Kidney (tissue), 14 donors: ENCODE results near the gene BAZ2A. TPM values are rescaled to one million over a fixed set of nuclear protein-coding genes. Genes with fewer than 3 reads are reported as not detected.

Source experiments
- DNase-seq, 5 donors: peaks; one replicate each; pipeline ENCODE4 v3.0.0-alpha.2; 2013 to 2020
- FAIRE-seq: peaks from 2 replicates; lab custom pipeline; 2012; peaks lifted over from hg19 to GRCh38; lab: Jason Lieb, UNC
- H3K27ac ChIP-seq, 2 donors: one replicate each; pipeline ENCODE4 v1.7.0; 2013; ENCODE audit warnings: low read depth in 2 of 2, low read length in 2 of 2, inconsistent platforms in 1 of 2
- H3K27me3 ChIP-seq: one replicate; pipeline ENCODE4 v1.7.1; 2013; ENCODE audit warnings: low read length, inconsistent platforms; ENCODE audit not compliant: control insufficient read depth, insufficient read depth
- H3K36me3 ChIP-seq, 3 donors: one replicate each; pipeline versions ENCODE4 v1.7.0 to v1.7.1; 2013; ENCODE audit warnings: low read length in 3 of 3, control low read depth in 1 of 3, inconsistent platforms in 1 of 3; ENCODE audit not compliant: insufficient read depth in 3 of 3, control insufficient read depth in 2 of 3
- H3K4me1 ChIP-seq, 3 donors: one replicate each; pipeline versions ENCODE4 v1.7.0 to v1.7.1; 2013; ENCODE audit warnings: low read length in 3 of 3, inconsistent platforms in 1 of 3, low read depth in 1 of 3; ENCODE audit not compliant: control insufficient read depth in 2 of 3, insufficient read depth in 2 of 3
- H3K4me3 ChIP-seq, 3 donors: one replicate each; pipeline versions ENCODE4 v1.7.0 to v1.8.1; 2013; ENCODE audit warnings: low read length in 3 of 3, control low read depth in 1 of 3, inconsistent platforms in 1 of 3
- H3K9ac ChIP-seq, 3 donors: one replicate each; pipeline versions ENCODE4 v1.7.0 to v1.7.1; 2013; ENCODE audit warnings: low read length in 3 of 3, control low read depth in 1 of 3, inconsistent platforms in 1 of 3
- H3K9me3 ChIP-seq, 3 donors: one replicate each; pipeline versions ENCODE4 v1.7.0 to v1.7.1; 2013; ENCODE audit warnings: low read length in 3 of 3, control low read depth in 1 of 3, inconsistent platforms in 1 of 3; ENCODE audit not compliant: control insufficient read depth in 2 of 3, insufficient read depth in 1 of 3
- intact Hi-C: fragments of 100-400 bp; cut with DNase I; formaldehyde crosslinking; loops from one replicate; pipeline ENCODE4 v1.11.1; 2022
- polyA plus RNA-seq: library from polyadenylated mRNA; stranded (reverse); fragments of 350-450 nt; fragmentation: Illumina TruSeq; extraction: RNeasy Lipid Tissue Mini Kit (QIAGEN cat#74804); gene quantifications from one replicate; pipeline ENCODE4 v1.2.3, GENCODE V29; 2014; ENCODE audit warnings: low read depth, low replicate concordance; ENCODE audit not compliant: insufficient read depth
- total RNA-seq: library from RNA; stranded (reverse); fragmentation: NEBNext Ultra II Directional; extraction: Animal tissue kit (Norgen Biotek cat#: 25700); gene quantifications from one replicate; pipeline ENCODE4 v1.2.1, GENCODE V29; 2021
- TF ChIP-seq, protein P1 (sequence below): IDR thresholded peaks from 3 replicates; pipeline ENCODE4 v1.5.1; 2012; ENCODE audit warnings: mild to moderate bottlenecking, moderate library complexity, borderline replicate concordance; ENCODE audit not compliant: insufficient read depth; ENCODE audit errors: extremely low read depth
- donor health status: control.
- donor health status: control.
- donor health status: control.
- donor health status: control.
- donor health status: control.
- donor health status: DM: yes; HTN: yes; CAD: no.
- donor health status: Normal renal cell carcinoma (clear cell type).

The BAZ2A gene
- total and polyA plus RNA-seq, 2 donors from 2014 or later, result 10.5 to 98.6 TPM

DNA sequence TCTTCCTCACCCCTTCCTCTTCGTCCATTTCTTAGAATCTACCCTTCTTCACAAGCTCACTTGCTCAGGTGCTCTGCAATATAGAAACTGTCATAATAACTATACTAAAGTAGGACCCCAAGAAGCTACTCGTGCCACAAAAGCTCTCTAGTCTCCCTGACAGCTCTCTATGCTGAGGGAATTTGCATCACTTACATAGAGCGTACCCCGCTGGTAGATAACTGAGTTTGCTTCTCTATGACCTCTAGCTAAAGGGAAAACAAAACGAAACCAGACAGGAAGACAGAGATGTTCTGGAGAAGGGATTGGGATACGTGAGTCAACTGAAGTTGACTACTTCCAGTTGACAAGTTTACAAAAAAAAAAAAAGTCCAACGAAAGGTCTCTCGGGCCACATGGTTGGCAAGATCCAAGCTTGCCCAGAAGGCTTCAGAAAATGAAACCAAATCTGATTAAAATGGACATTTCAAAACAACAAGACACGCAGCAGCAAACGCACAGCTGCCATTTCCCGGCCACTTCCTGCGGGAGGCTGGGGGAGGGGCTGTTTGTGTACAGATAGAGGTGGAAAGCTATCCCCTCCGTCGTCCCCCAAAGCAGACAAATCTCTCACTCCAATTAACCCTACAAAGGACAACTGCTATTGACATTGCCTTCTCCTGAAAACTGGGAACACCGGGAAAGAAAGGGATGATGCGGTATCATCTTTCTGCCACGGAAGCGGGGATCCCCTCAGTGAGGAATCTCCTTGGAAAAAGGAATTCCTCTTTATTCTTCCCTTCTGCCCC lies 1.3 kb downstream of the BAZ2A start:
- peak overlapping the region; percentile 75 to 97 (median 94) for H3K4me3 ChIP-seq
- peaks cover 0 to 5% (median 0%) of the 10 kb centered on the region in 3 donors for H3K36me3 ChIP-seq
- intact Hi-C loops, result no loop called here
- DNase-seq, result peak; percentile 62 to 85 (median 68)
- H3K27me3 ChIP-seq, result no peaks in the 10 kb centered on the region
- no peak for FAIRE-seq
- peak overlapping the region; percentile 90 to 93 for H3K27ac ChIP-seq
- H3K9me3 ChIP-seq, result no peaks in the 10 kb centered on the region
- TF ChIP-seq, protein P1, sequence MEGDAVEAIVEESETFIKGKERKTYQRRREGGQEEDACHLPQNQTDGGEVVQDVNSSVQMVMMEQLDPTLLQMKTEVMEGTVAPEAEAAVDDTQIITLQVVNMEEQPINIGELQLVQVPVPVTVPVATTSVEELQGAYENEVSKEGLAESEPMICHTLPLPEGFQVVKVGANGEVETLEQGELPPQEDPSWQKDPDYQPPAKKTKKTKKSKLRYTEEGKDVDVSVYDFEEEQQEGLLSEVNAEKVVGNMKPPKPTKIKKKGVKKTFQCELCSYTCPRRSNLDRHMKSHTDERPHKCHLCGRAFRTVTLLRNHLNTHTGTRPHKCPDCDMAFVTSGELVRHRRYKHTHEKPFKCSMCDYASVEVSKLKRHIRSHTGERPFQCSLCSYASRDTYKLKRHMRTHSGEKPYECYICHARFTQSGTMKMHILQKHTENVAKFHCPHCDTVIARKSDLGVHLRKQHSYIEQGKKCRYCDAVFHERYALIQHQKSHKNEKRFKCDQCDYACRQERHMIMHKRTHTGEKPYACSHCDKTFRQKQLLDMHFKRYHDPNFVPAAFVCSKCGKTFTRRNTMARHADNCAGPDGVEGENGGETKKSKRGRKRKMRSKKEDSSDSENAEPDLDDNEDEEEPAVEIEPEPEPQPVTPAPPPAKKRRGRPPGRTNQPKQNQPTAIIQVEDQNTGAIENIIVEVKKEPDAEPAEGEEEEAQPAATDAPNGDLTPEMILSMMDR, result no peak
- H3K9ac ChIP-seq, result peak overlapping the region; percentile 70 to 96 (median 92)
- H3K4me1 ChIP-seq, result peaks cover 0 to 33% (median 26%) of the 10 kb centered on the region in 3 donors

- DNase-seq, result no peak
- Histone ChIP-seq H3K4me3 (no peak overlapping the region), H3K27ac (no peak overlapping the region)
Measured at GRCh38 chr12:56626701-56627100, 3.4 kb downstream of the BAZ2A start.

GRCh38 chr12:56622535-56622934 lies 7.6 kb downstream of the BAZ2A start:
- no peak for DNase-seq
- intact Hi-C loops, result no loop called here
- Histone ChIP-seq H3K27me3 (no peaks in the 10 kb centered on the region), H3K36me3 (peaks cover 0 to 6% (median 3%) of the 10 kb centered on the region in 3 donors), H3K9me3 (no peaks in the 10 kb centered on the region), H3K4me3 (no peak overlapping the region), H3K27ac (no peak overlapping the region), H3K4me1 (peaks cover 0 to 6% (median 5%) of the 10 kb centered on the region in 3 donors), H3K9ac (no peak overlapping the region)
- TF ChIP-seq, protein P1, result no peak
- FAIRE-seq, result no peak

More at GRCh38 chr12:56626701-56627100, 3.4 kb downstream of the BAZ2A start:
- TF ChIP-seq, protein P1, result no peak
- H3K9me3 ChIP-seq, result no peaks in the 10 kb centered on the region
- FAIRE-seq, result no peak
- no peak overlapping the region for H3K9ac ChIP-seq
- no peaks in the 10 kb centered on the region for H3K27me3 ChIP-seq
- H3K36me3 ChIP-seq, result peaks cover 0 to 5% (median 0%) of the 10 kb centered on the region in 3 donors
- intact Hi-C loops, result no loop called here
- peaks cover 0 to 21% (median 11%) of the 10 kb centered on the region in 3 donors for H3K4me1 ChIP-seq
